Calu3 (cell line): ENCODE results near the gene SPOCK1. TPM values are rescaled to one million over a fixed set of nuclear protein-coding genes. Genes with fewer than 3 reads are reported as not detected.

Experiments used
- BruUV-seq: library from RNA; stranded (reverse); fragments of 400-500 nt; replicated peaks from 2 replicates; lab custom pipeline; 2021; lab: Mats Ljungman, UMichigan
- CTCF ChIA-PET: fragments of 300-600 bp; sonication (Branson Sonifier 250); formaldehyde crosslinking; loops from one replicate; lab custom pipeline; 2022; ENCODE audit warnings: antibody characterized with exemption; lab: Charles Lee
- DNase-seq: peaks from one replicate; pipeline ENCODE4 v3.0.0; 2022
- H3K27ac Mint-ChIP-seq: one replicate; pipeline ENCODE4 v1.8.0; 2022; ENCODE audit warnings: mixed read lengths; ENCODE audit not compliant: unreplicated experiment
- H3K27me3 Mint-ChIP-seq: one replicate; pipeline ENCODE4 v1.8.0; 2022; ENCODE audit warnings: mixed read lengths; ENCODE audit not compliant: unreplicated experiment
- H3K36me3 Mint-ChIP-seq: one replicate; pipeline ENCODE4 v1.8.0; 2022; ENCODE audit warnings: mild to moderate bottlenecking, moderate library complexity, mixed read lengths; ENCODE audit not compliant: insufficient read depth, unreplicated experiment
- H3K4me1 Mint-ChIP-seq: one replicate; pipeline ENCODE4 v1.8.0; 2022; ENCODE audit warnings: mild to moderate bottlenecking, low read depth, mixed read lengths; ENCODE audit not compliant: unreplicated experiment
- H3K4me3 Mint-ChIP-seq: one replicate; pipeline ENCODE4 v1.8.0; 2022; ENCODE audit warnings: mild to moderate bottlenecking, low read depth, moderate library complexity, mixed read lengths; ENCODE audit not compliant: unreplicated experiment
- H3K9me3 Mint-ChIP-seq: one replicate; pipeline ENCODE4 v1.8.0; 2022; ENCODE audit warnings: low read depth, mixed read lengths; ENCODE audit not compliant: unreplicated experiment
- CTCF ChIP-seq: fragments of 200-600 bp; IDR thresholded peaks from one replicate; pipeline ENCODE4 v1.8.0; 2022; ENCODE audit warnings: antibody characterized with exemption; ENCODE audit not compliant: unreplicated experiment
- intact Hi-C: fragments of 100-400 bp; cut with micrococcal nuclease; formaldehyde crosslinking; loops from one replicate; pipeline ENCODE4 v1.10.0; 2022; ENCODE audit not compliant: unreplicated experiment
- total RNA-seq: library from RNA; stranded (reverse); gene quantifications from 2 replicates; pipeline ENCODE4 v1.2.3, GENCODE V29; 2022

SPOCK1 gene
- total RNA-seq, 1 experiment from 2014 or later: 3.2 TPM

GRCh38 chr5:137294604-137295003, 204.5 kb downstream of the SPOCK1 start:
- TF ChIP-seq CTCF: no peak
- Mint-ChIP-seq H3K4me3 (no peak overlapping the region), H3K4me1 (no peaks in the 10 kb centered on the region), H3K36me3 (no peaks in the 10 kb centered on the region), H3K9me3 (no peaks in the 10 kb centered on the region), H3K27me3 (peaks cover 42% of the 10 kb centered on the region), H3K27ac (no peak overlapping the region)
- intact Hi-C loops: no loop called here
- BruUV-seq: no TSS peak
- CTCF ChIA-PET: no interaction called here
- no peak for DNase-seq

- H3K9me3 Mint-ChIP-seq: no peaks in the 10 kb centered on the region
- no peaks in the 10 kb centered on the region for H3K36me3 Mint-ChIP-seq
- TF ChIP-seq CTCF: no peak
- H3K4me1 Mint-ChIP-seq: no peaks in the 10 kb centered on the region
- DNase-seq: no peak
- CTCF ChIA-PET: no interaction called here
- no peak overlapping the region for H3K4me3 Mint-ChIP-seq
- BruUV-seq: no TSS peak
- peaks cover 62% of the 10 kb centered on the region for H3K27me3 Mint-ChIP-seq
- intact Hi-C loops: no loop called here
- H3K27ac Mint-ChIP-seq: no peak overlapping the region
Observed at GRCh38 chr5:137292461-137293027, 206.6 kb downstream of the SPOCK1 start.

GRCh38 chr5:137291436-137291835, 207.7 kb downstream of the SPOCK1 start:
- DNase-seq: no peak
- Mint-ChIP-seq H3K36me3 (no peaks in the 10 kb centered on the region), H3K27ac (no peak overlapping the region), H3K27me3 (peaks cover 73% of the 10 kb centered on the region), H3K4me1 (no peaks in the 10 kb centered on the region), H3K9me3 (no peaks in the 10 kb centered on the region), H3K4me3 (no peak overlapping the region)
- no TSS peak for BruUV-seq
- intact Hi-C loops: no loop called here
- CTCF ChIA-PET: no interaction called here
- TF ChIP-seq CTCF: no peak

- intact Hi-C loops: no loop called here
Observed at GRCh38 chr5:137291031-137291430, 208.1 kb downstream of the SPOCK1 start.

More at GRCh38 chr5:137291031-137291430, 208.1 kb downstream of the SPOCK1 start:
- TF ChIP-seq CTCF: no peak
- peaks cover 77% of the 10 kb centered on the region for H3K27me3 Mint-ChIP-seq
- CTCF ChIA-PET: no interaction called here
- no peak for DNase-seq
- H3K4me1 Mint-ChIP-seq: no peaks in the 10 kb centered on the region
- H3K9me3 Mint-ChIP-seq: no peaks in the 10 kb centered on the region
- no peak overlapping the region for H3K27ac Mint-ChIP-seq
- no peak overlapping the region for H3K4me3 Mint-ChIP-seq
- BruUV-seq: no TSS peak
- H3K36me3 Mint-ChIP-seq: no peaks in the 10 kb centered on the region
